Ectodermal cell (in vitro differentiated cells): ENCODE data around the gene DIDO1.
"Not testable (repeated sequence)": the region's sequence is repeated elsewhere in the genome, so short reads cannot be mapped to it uniquely, and the experiment has no call there.

Source experiments
- H3K27ac ChIP-seq: 2 replicates; pipeline ENCODE4 v1.7.0; 2013; ENCODE audit warnings: mild to moderate bottlenecking, low read depth, low read length; ENCODE audit not compliant: insufficient read depth, poor library complexity, severe bottlenecking
- H3K27me3 ChIP-seq: 2 replicates; pipeline ENCODE4 v1.7.0; 2013; ENCODE audit warnings: mild to moderate bottlenecking, low read length; ENCODE audit not compliant: insufficient read depth, control insufficient read depth, poor library complexity, severe bottlenecking
- H3K36me3 ChIP-seq: one replicate; pipeline ENCODE4 v1.7.0; 2013; ENCODE audit warnings: low read length; ENCODE audit not compliant: control insufficient read depth, insufficient read depth
- H3K4me1 ChIP-seq: one replicate; pipeline ENCODE4 v1.7.0; 2013; ENCODE audit warnings: low read length; ENCODE audit not compliant: control insufficient read depth, insufficient read depth
- H3K4me3 ChIP-seq: 2 replicates; pipeline ENCODE4 v1.7.0; 2013; ENCODE audit warnings: low read depth, low read length, control low read depth; ENCODE audit not compliant: insufficient read depth
- H3K9me3 ChIP-seq: 2 replicates; pipeline ENCODE4 v1.7.0; 2013; ENCODE audit warnings: mild to moderate bottlenecking, low read length, moderate library complexity; ENCODE audit not compliant: control insufficient read depth
- WGBS, 2 experiments: methylation state at CpG; one replicate each; pipeline ENCODE4 v1.1.7; 2013; ENCODE audit warnings: missing lambda C conversion rate in 2 of 2; 5-methylcytosine and 5-hydroxymethylcytosine counted together

Gene DIDO1

GRCh38 chr20:62853304-62853703 lies 73.0 kb downstream of the DIDO1 start:
- H3K4me1 ChIP-seq, H3K9me3 ChIP-seq, H3K27me3 ChIP-seq, H3K27ac ChIP-seq, H3K4me3 ChIP-seq: not testable (repeated sequence)
- peaks cover 29% of the 10 kb centered on the region for H3K36me3 ChIP-seq
- WGBS, 2 experiments: 94% methylated on average over 6 of the region's 6 CpGs

- Histone ChIP-seq H3K4me1 (no peaks in the 10 kb centered on the region), H3K36me3 (peaks cover 29% of the 10 kb centered on the region), H3K4me3 (no peak overlapping the region), H3K9me3 (no peaks in the 10 kb centered on the region), H3K27ac (no peak overlapping the region), H3K27me3 (no peaks in the 10 kb centered on the region)
- 96% methylated on average over 12 of the region's 12 CpGs for WGBS, 2 experiments
Measured at GRCh38 chr20:62852841-62853240, 73.5 kb downstream of the DIDO1 start.

GRCh38 chr20:62852196-62852595 lies 74.1 kb downstream of the DIDO1 start:
- H3K4me1 ChIP-seq: no peaks in the 10 kb centered on the region
- no peaks in the 10 kb centered on the region for H3K9me3 ChIP-seq
- H3K4me3 ChIP-seq: no peak overlapping the region
- peaks cover 27% of the 10 kb centered on the region for H3K36me3 ChIP-seq
- WGBS, 2 experiments: 94 to 97% methylated on average over 8 of the region's 8 CpGs
- H3K27ac ChIP-seq: no peak overlapping the region
- no peaks in the 10 kb centered on the region for H3K27me3 ChIP-seq

- peaks cover 16% of the 10 kb centered on the region for H3K36me3 ChIP-seq
- H3K27me3 ChIP-seq: no peaks in the 10 kb centered on the region
- H3K4me1 ChIP-seq: no peaks in the 10 kb centered on the region
- H3K9me3 ChIP-seq: no peaks in the 10 kb centered on the region
- 88 to 89% methylated on average over 22 of the region's 22 CpGs for WGBS, 2 experiments
- no peak overlapping the region for H3K4me3 ChIP-seq
- no peak overlapping the region for H3K27ac ChIP-seq
Measured at GRCh38 chr20:62850333-62850974, 75.9 kb downstream of the DIDO1 start.

- Histone ChIP-seq H3K4me1 (no peaks in the 10 kb centered on the region), H3K27me3 (no peaks in the 10 kb centered on the region), H3K4me3 (no peak overlapping the region), H3K36me3 (peaks cover 16% of the 10 kb centered on the region), H3K27ac (no peak overlapping the region), H3K9me3 (no peaks in the 10 kb centered on the region)
Measured at GRCh38 chr20:62849431-62849830, 76.9 kb downstream of the DIDO1 start.

GRCh38 chr20:62848917-62849316 lies 77.4 kb downstream of the DIDO1 start:
- WGBS, 2 experiments: 90 to 95% methylated on average over 7 of the region's 7 CpGs
- not testable (repeated sequence) for H3K4me1 ChIP-seq, H3K4me3 ChIP-seq, H3K27me3 ChIP-seq, H3K9me3 ChIP-seq, H3K27ac ChIP-seq
- peaks cover 13% of the 10 kb centered on the region for H3K36me3 ChIP-seq

- Histone ChIP-seq H3K9me3 (no peaks in the 10 kb centered on the region), H3K27me3 (no peaks in the 10 kb centered on the region), H3K36me3 (no peaks in the 10 kb centered on the region), H3K4me1 (no peaks in the 10 kb centered on the region), H3K4me3 (no peak overlapping the region), H3K27ac (no peak overlapping the region)
- 96% methylated on average over 17 to 18 of the region's 19 CpGs for WGBS, 2 experiments
Measured at GRCh38 chr20:62846166-62846890, 80.0 kb downstream of the DIDO1 start.

GRCh38 chr20:62845416-62846160 lies 80.7 kb downstream of the DIDO1 start:
- Histone ChIP-seq H3K4me3 (no peak overlapping the region), H3K9me3 (no peaks in the 10 kb centered on the region), H3K27ac (no peak overlapping the region), H3K4me1 (peaks cover 3% of the 10 kb centered on the region), H3K27me3 (no peaks in the 10 kb centered on the region), H3K36me3 (no peaks in the 10 kb centered on the region)
- 95 to 96% methylated on average over 15 to 16 of the region's 16 CpGs for WGBS, 2 experiments

GRCh38 chr20:62844182-62844581 lies 82.1 kb downstream of the DIDO1 start:
- no peaks in the 10 kb centered on the region for H3K27me3 ChIP-seq
- no peak overlapping the region for H3K27ac ChIP-seq
- H3K4me1 ChIP-seq: peaks cover 6% of the 10 kb centered on the region
- no peaks in the 10 kb centered on the region for H3K9me3 ChIP-seq
- no peak overlapping the region for H3K4me3 ChIP-seq
- 93 to 97% methylated on average over 7 of the region's 7 CpGs for WGBS, 2 experiments
- H3K36me3 ChIP-seq: no peaks in the 10 kb centered on the region

GRCh38 chr20:62843656-62844055 lies 82.6 kb downstream of the DIDO1 start:
- no peaks in the 10 kb centered on the region for H3K36me3 ChIP-seq
- no peaks in the 10 kb centered on the region for H3K9me3 ChIP-seq
- H3K4me3 ChIP-seq: no peak overlapping the region
- WGBS, 2 experiments: 92 to 95% methylated on average over 10 of the region's 10 CpGs
- peaks cover 6% of the 10 kb centered on the region for H3K4me1 ChIP-seq
- H3K27ac ChIP-seq: no peak overlapping the region
- H3K27me3 ChIP-seq: no peaks in the 10 kb centered on the region
